ENCODE measurements around the gene PTPRD. TPM values are rescaled to one million over a fixed set of nuclear protein-coding genes. Genes with fewer than 3 reads are reported as not detected.

Gene PTPRD
- total RNA-seq, 1 experiment from 2014 or later, result 79.4 TPM

DNA sequence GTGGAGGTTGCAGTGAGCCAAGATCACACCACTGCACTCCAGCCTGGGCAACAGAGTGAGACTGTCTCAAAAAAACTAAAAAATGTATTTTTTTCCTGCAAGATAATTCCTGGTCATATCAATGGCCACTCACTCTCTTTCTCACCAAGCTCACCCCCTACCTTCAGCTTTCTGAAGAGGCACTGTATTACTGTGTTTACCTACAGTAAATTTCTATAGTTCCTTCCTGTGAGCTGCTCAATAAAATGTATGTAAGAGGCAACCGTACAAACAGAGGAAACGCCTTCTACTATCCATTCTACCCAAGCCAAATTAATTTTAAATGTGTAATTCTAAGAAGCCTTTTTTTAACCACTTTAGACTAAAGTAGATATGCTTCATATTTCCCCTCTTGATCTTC, 1883.9 kb downstream of the PTPRD start:
- Histone ChIP-seq H3K27me3 (no peaks in the 10 kb centered on the region), H3K4me1 (peaks cover 22% of the 10 kb centered on the region), H3K36me3 (no peaks in the 10 kb centered on the region; the same call in 1 of the 2 replicates), H3K27ac (no peak overlapping the region), H3K9me3 (replicated peaks) (no peaks in the 10 kb centered on the region), H3K4me3 (no peak overlapping the region)
- DNase-seq, result no peak

DNA sequence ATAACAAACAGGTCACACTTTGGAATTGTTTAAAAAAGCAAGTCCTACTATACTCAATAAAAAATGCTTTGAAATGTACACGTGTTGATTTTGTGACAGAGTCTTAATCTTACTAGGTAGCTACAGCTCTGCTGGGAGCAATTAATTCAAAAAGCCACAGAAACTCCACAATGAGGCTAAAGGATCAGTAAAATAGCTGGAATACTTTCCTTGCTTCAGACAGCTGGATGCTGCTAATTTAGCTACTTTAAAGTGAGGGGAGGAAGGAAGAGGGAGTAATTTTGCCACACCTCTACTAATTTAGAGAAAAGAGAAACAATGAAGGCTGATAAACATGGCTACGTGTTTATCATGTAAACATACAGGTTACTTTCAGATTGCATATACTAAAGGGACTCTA, 1885.6 kb downstream of the PTPRD start:
- no peaks in the 10 kb centered on the region; the same call in 1 of the 2 replicates for H3K36me3 ChIP-seq
- H3K4me1 ChIP-seq, result peaks cover 14% of the 10 kb centered on the region
- H3K27ac ChIP-seq, result no peak overlapping the region; the same call in 1 of the 2 replicates
- H3K27me3 ChIP-seq, result no peaks in the 10 kb centered on the region
- no peak overlapping the region for H3K4me3 ChIP-seq
- peak in 1 of 2 experiments; percentile 9 for DNase-seq
- no peaks in the 10 kb centered on the region for H3K9me3 ChIP-seq (replicated peaks)

DNA sequence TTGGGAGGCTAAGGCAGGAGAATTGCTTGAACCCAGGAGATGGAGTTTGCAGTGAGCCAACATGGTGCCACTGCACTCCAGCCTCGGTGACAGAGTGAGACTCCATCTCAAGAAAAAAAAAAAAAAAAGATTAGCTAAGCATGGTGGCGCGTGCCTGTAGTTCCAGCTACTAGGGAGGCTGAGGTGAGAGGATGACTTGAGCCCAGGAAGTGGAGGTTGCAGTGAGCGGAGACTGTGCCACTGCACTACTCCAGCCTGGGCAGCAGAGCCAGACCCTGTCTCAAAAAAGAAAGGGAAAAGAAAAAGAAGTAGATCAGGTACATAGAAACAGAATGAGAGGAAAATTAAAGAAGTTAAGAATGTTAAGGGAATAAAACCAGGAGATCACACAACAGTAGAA, 1886.1 kb downstream of the PTPRD start:
- Histone ChIP-seq H3K4me1 (peaks cover 9% of the 10 kb centered on the region; the same call in 1 of the 2 replicates), H3K36me3 (no peaks in the 10 kb centered on the region; the same call in 1 of the 2 replicates), H3K4me3 (no peak overlapping the region), H3K27ac (no peak overlapping the region; the same call in 1 of the 2 replicates), H3K9me3 (replicated peaks) (no peaks in the 10 kb centered on the region), H3K27me3 (no peaks in the 10 kb centered on the region)
- no peak for DNase-seq

DNA sequence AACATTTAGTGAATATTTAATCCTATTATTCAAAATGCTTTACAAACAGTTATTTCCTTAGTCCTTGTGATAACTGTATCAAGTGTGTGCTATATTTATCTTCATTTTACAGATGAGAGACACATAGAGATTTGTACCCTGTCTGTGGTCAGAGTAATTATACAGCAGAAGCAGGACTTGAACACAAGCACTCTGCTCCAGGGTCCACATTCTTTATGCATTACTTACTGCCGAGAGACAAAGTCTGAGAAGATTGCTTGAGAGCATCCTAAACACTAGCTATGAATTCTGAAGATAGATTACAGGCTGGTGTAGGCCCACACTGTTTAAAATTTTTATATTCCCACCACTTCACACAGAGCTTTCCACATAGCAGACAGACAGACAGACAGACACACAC, 1887.2 kb downstream of the PTPRD start:
- no peaks in the 10 kb centered on the region; the same call in 1 of the 2 replicates for H3K36me3 ChIP-seq
- no peak overlapping the region for H3K27ac ChIP-seq
- H3K9me3 ChIP-seq (replicated peaks), result no peaks in the 10 kb centered on the region
- peak in 1 of 2 experiments; percentile 11 for DNase-seq
- no peaks in the 10 kb centered on the region for H3K27me3 ChIP-seq
- H3K4me3 ChIP-seq, result no peak overlapping the region
- H3K4me1 ChIP-seq, result peaks cover 8% of the 10 kb centered on the region

DNA sequence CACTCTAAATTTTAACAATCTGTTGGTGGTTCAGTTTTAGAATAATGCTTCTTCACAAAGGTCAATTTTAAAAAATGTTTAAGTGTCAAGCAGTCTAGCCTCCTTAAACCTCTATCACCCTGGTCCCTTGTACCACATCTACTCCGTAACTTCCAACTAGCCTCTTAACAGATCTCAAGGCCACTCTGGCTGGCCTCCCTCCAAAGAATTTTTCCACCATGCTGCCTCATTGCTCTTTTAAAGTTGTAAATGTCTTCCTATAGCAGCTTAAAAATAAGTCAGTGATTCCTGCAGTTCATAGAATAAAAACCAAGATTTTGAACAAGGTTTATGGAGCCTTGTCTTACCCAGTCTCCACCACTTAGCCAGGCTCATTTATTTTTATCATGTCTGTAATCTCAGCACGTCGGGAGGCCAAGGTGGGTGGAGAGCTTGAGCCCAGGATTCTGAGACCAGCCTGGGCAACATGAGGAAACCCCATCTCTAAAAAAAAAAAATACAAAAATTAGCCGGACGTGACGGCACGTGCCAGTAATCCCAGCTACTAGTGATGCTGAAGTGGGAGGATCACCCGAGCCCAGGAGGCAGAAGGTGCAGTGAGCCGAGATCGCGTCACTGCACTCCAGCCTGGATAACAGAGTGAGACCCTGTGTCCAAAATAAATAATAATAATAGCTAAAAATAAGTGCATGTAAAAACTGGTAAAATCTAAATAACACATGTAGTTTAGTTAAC, 1888.4 kb downstream of the PTPRD start:
- peaks cover 20% of the 10 kb centered on the region for H3K4me1 ChIP-seq

DNA sequence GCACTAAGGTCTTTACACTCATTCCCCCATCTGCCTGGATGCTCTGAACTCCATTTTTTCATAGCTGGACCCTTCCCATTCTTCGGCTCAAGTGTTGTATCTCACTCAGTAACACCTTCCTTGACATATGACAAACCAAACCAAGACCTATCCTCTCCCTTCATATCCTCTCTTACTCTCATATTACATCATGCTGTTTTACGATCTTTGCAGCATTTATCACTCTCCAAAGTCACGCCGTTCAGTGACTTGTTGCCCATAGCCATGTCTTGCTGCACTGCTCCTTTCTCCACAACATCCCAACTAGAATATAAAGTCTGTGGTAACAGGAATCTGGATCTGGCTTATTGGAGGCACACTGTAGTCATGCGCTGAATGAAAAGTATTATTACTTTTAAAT, 1889.6 kb downstream of the PTPRD start:
- Histone ChIP-seq H3K4me3 (no peak overlapping the region), H3K27ac (no peak overlapping the region), H3K9me3 (replicated peaks) (no peaks in the 10 kb centered on the region), H3K36me3 (no peaks in the 10 kb centered on the region; the same call in 1 of the 2 replicates), H3K27me3 (no peaks in the 10 kb centered on the region), H3K4me1 (peaks cover 27% of the 10 kb centered on the region)
- DNase-seq, result peak in 1 of 2 experiments; percentile 7

More for the DNA sequence above, 1888.4 kb downstream of the PTPRD start:
- no peaks in the 10 kb centered on the region for H3K9me3 ChIP-seq (replicated peaks)
- H3K27ac ChIP-seq, result no peak overlapping the region
- DNase-seq, result no peak
- H3K27me3 ChIP-seq, result no peaks in the 10 kb centered on the region
- no peak overlapping the region for H3K4me3 ChIP-seq
- H3K36me3 ChIP-seq, result no peaks in the 10 kb centered on the region; the same call in 1 of the 2 replicates

DNA sequence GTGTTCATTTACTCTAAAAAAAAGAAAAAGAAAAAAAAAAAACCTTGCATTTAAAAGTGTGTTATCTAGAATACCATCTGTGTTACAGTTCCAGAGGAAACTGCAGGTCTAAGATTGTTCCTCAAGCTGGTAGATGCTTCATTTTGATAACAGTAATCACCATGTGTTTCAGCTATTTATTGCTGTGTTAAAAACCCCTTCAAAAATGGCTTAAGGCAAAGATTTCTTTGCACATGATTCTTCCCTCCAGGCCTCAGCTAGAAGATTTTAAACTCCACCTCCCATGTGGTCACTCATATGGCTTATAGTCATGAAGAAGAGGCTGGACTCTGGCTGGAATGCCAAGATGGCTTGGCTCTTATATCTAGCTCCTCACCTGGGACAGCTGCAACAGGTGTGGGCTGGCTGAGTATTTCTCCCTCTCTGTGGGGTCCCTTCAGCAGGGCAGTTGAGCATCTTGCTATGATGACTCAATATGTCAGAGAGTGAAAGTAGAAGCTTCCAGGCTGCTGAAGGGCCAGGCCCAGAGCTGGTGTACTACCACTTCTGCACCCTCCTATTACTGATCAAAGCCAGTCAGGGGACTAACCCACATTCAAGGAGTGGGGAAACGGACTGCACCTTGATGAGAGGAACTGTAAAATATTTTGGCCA, 1892.8 kb downstream of the PTPRD start:
- Histone ChIP-seq H3K9me3 (replicated peaks) (no peaks in the 10 kb centered on the region), H3K27ac (no peak overlapping the region), H3K4me1 (peaks cover 32% of the 10 kb centered on the region), H3K27me3 (no peaks in the 10 kb centered on the region), H3K36me3 (no peaks in the 10 kb centered on the region), H3K4me3 (no peak overlapping the region)
- peak; percentile 19 to 46 for DNase-seq

DNA sequence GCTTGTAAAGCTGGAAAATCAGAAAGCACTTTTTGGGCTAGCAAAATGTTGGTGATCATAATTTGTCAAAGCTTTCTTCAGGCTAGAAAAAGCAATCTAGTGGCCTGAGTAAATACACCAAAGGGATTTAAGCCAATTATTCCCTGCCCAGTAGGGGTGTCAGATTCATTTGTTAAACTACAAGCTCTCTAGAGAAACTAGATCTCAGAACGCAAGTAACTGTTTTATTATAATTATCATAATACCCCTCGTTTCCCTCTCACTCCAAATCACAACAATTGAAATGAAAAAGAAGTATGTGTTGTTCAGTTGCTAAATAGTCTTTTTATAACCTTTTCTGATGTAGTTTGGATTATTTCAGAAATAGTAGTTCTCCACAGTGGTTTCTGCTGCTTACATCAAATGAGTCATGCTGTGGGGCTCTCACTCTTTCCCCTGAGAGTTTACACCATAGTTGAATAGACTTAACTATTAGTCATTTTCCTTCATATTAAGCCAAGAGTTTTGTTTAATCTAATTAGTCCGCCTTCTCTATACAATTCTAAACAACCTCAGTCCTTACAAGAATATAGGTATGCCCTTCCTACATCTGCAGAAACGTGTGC, 1894.6 kb downstream of the PTPRD start:
- H3K27me3 ChIP-seq, result no peaks in the 10 kb centered on the region
- DNase-seq, result peak; percentile 23 to 66
- no peaks in the 10 kb centered on the region for H3K9me3 ChIP-seq (replicated peaks)
- peak overlapping the region; percentile 35 for H3K4me3 ChIP-seq
- peaks cover 32% of the 10 kb centered on the region for H3K4me1 ChIP-seq
- H3K27ac ChIP-seq, result peak overlapping the region; percentile 47
- H3K36me3 ChIP-seq, result no peaks in the 10 kb centered on the region

DNA sequence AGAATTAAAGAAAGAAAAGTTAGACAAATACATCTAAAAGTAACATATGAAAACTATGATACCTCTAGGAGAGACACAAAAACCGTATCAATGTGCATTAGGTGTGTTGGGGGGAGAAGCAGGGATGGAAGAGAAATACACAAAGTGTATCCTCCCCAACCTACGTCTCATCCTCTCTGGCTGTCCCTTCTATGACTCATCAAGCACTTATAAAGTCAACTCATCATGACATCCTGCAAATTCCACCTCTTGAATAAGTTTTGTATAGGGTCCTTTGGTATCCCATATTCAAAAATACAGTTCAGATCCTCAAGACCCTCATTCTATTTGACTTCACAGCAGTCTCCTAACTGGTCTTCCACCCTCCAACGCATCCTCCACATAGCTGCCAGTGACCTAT, 1895.7 kb downstream of the PTPRD start:
- H3K9me3 ChIP-seq (replicated peaks), result no peaks in the 10 kb centered on the region
- no peak overlapping the region for H3K27ac ChIP-seq
- no peak for DNase-seq
- H3K4me3 ChIP-seq, result no peak overlapping the region
- peaks cover 32% of the 10 kb centered on the region for H3K4me1 ChIP-seq
- no peaks in the 10 kb centered on the region for H3K27me3 ChIP-seq
- H3K36me3 ChIP-seq, result no peaks in the 10 kb centered on the region

DNA sequence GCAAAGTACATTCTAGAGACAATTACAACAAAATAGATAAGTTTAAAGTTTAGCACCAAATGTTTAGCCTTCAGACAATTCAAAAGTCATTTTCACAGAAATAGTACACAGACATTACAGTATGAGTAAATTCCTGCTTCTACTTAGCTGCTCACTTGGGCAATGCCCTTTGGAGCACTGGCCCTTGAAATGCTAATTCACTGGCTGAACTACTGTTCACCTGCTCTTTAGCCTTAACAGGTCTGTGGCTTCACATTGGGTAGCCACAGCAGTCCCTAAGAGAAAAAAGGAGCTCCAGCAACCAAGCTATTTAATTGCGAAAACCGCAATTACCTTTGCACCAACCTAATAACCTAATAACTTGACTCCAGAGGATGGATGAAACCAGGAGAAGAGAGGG, 1897.0 kb downstream of the PTPRD start:
- no peaks in the 10 kb centered on the region for H3K9me3 ChIP-seq (replicated peaks)
- H3K36me3 ChIP-seq, result no peaks in the 10 kb centered on the region
- no peak overlapping the region for H3K27ac ChIP-seq
- no peak overlapping the region for H3K4me3 ChIP-seq
- no peak for DNase-seq
- no peaks in the 10 kb centered on the region for H3K27me3 ChIP-seq
- peaks cover 32% of the 10 kb centered on the region for H3K4me1 ChIP-seq

DNA sequence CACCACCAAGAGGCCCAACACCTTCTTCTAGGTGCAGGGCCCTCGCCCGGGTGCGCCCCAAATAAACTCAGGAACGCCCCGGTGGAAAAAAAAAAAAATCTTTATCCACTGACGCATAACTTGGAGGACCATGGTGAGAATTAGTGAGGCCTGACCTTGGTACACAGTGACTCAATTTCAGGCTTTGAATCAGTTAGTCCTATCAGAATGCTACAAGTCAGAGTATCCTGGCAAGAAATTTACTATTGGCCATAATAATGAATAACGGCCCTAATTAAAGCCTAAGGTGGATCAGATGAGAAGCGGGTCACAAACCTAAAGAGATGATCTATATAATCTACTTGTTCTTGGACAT, 1899.0 kb downstream of the PTPRD start:
- DNase-seq, result no peak
- Histone ChIP-seq H3K27ac (no peak overlapping the region), H3K27me3 (no peaks in the 10 kb centered on the region), H3K4me1 (peaks cover 12% of the 10 kb centered on the region), H3K9me3 (replicated peaks) (no peaks in the 10 kb centered on the region), H3K36me3 (no peaks in the 10 kb centered on the region), H3K4me3 (no peak overlapping the region)

DNA sequence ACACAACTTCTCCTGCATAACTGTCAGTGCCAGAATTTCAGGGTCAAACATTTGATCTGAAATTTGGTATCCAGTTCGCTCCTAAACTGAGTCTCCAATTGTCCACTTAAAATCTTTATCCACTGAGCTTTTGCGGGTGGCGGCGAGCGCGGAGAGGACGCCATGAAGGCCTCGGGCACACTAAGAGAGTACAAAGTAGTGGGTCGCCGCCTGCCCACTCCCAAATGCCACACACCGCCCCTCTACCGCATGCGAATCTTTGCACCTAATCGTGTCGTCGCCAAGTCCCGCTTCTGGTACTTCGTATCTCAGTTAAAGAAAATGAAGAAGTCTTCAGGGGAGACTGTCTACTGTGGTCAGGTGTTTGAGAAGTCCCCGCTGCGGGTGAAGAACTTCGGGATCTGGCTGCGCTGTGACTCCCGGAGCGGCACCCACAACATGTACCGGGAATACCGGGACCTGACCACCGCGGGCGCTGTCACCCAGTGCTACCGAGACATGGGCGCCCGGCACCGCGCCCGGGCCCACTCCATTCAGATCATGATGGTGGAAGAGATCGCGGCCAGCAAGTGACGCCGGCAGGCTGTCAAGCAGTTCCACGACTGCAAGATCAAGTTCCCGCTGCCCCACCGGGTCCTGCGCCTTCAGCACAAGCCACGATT, 1899.5 kb downstream of the PTPRD start:
- Histone ChIP-seq H3K27me3 (no peaks in the 10 kb centered on the region), H3K27ac (no peak overlapping the region), H3K36me3 (no peaks in the 10 kb centered on the region), H3K9me3 (replicated peaks) (no peaks in the 10 kb centered on the region), H3K4me3 (no peak overlapping the region), H3K4me1 (peaks cover 11% of the 10 kb centered on the region)
- no peak for DNase-seq

DNA sequence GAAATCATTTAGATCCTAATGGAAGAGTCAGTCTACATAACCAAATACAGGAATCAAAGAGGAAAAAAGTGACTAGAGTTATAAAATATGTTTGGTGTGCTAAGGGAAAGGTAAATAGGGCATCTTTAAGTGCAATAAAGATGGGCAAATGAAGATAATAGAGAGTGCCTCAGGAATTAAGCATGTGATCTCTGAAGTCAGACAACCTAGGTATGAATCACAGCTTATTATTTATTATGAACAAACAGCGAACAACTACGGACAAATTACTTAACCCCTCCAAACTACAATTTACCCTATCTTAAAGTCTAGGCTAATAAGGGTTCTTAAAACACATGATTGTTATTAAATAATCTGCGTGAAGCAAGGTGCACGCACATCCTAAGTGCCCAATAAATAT, 1903.1 kb downstream of the PTPRD start:
- Histone ChIP-seq H3K27me3 (no peaks in the 10 kb centered on the region), H3K27ac (no peak overlapping the region), H3K4me1 (no peaks in the 10 kb centered on the region), H3K9me3 (replicated peaks) (no peaks in the 10 kb centered on the region), H3K4me3 (no peak overlapping the region), H3K36me3 (no peaks in the 10 kb centered on the region)
- DNase-seq, result no peak

DNA sequence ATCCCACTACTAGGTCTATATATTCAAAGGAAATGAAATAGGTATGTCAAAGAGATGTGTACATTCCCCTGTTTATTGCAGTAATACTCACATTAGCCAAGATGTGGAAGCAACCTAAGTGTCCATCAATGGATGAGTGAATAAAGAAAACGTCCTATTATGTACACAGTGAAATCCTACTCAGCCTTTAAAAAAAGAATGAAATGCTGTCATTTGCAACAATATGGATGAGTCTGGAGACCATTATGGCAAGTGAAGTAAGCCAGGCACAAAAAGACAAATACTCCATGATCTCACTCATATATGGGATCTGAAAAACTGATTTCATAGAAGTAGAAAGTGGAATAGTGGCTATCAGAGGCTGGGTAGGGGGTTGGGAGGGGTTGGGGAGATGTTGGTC, 1904.1 kb downstream of the PTPRD start:
- no peaks in the 10 kb centered on the region for H3K4me1 ChIP-seq
- DNase-seq, result no peak
- H3K36me3 ChIP-seq, result no peaks in the 10 kb centered on the region; the same call in 1 of the 2 replicates
- H3K27me3 ChIP-seq, result no peaks in the 10 kb centered on the region
- H3K4me3 ChIP-seq, result no peak overlapping the region
- no peak overlapping the region for H3K27ac ChIP-seq
- H3K9me3 ChIP-seq (replicated peaks), result no peaks in the 10 kb centered on the region

DNA sequence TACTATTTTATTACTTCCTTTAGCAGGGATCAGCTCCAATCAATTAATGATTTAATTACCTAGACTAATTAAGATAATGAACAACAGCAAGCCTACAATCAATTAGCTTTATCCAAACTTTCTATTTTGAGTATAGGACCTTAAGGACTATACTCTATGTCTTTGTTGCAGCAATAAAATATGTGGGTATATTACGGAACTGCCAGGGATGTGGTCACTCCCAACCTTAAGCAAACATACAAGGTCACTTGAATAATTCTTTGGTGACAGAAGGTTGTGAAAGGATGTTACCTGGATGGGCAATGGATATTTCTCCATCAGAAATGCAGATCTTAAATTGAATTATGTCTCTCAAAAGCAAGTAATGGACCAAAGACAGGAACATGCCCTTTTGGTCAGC, 1905.8 kb downstream of the PTPRD start:
- Histone ChIP-seq H3K4me3 (no peak overlapping the region), H3K9me3 (replicated peaks) (no peaks in the 10 kb centered on the region), H3K36me3 (no peaks in the 10 kb centered on the region; the same call in 1 of the 2 replicates), H3K4me1 (no peaks in the 10 kb centered on the region), H3K27me3 (no peaks in the 10 kb centered on the region), H3K27ac (no peak overlapping the region)
- no peak for DNase-seq
